HG03135 (cell line): ENCODE results near the gene TRAPPC10.

Experiments
- ATAC-seq: cut with Tn5 transposase; IDR thresholded peaks from one replicate; pipeline ENCODE4 v1.9.1; 2021; ENCODE audit warnings: mild to moderate bottlenecking, moderate library complexity; ENCODE audit not compliant: unreplicated experiment

TRAPPC10 gene

GRCh38 chr21:44029460-44030087 lies 17.5 kb downstream of the TRAPPC10 start:
- no peak for ATAC-seq

DNA sequence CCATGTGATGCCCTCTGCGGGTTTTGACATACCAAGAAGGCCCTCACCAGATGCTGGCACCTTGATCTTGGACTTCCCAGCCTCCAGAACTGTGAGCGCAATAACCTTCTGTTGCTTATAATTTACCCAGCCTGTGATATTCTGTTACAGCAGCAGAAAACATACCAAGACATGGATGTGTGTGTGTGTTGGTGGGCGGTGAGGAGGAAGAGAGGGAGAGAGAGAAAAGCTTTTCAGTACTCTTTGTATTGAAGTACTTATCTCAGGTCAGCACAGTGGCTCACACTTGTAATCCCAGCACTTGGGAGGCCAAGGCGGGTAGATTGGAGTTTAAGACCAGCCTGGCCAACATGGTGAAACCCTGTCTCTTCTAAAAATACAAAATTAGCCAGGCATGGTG lies 23.1 kb downstream of the TRAPPC10 start:
- ATAC-seq = no peak

GRCh38 chr21:44038063-44038462 lies 26.0 kb downstream of the TRAPPC10 start:
- no peak for ATAC-seq

- no peak for ATAC-seq
Observed at GRCh38 chr21:44039828-44040227, 27.7 kb downstream of the TRAPPC10 start.

DNA sequence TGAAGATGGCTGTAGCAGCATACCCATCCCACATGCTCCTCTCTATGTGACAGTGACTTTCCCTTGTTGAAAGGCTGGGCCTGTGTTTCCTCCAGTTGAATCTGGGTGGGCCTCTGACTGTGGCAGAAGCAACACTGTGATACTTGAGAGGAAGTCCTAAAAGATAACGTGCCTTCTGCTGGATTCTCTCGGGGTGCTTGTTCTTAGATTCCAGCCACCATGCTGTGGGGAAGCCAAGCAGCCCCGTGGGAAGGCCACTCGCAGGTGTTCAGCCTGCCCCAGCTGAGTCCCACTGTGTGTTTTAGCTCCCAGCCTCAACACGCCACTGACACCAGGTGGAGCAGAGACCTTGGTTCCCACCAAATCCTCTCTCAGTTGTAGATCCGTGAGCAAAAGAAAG lies 31.5 kb downstream of the TRAPPC10 start:
- ATAC-seq = no peak

GRCh38 chr21:44046734-44047133 lies 34.6 kb downstream of the TRAPPC10 start:
- ATAC-seq = no peak

DNA sequence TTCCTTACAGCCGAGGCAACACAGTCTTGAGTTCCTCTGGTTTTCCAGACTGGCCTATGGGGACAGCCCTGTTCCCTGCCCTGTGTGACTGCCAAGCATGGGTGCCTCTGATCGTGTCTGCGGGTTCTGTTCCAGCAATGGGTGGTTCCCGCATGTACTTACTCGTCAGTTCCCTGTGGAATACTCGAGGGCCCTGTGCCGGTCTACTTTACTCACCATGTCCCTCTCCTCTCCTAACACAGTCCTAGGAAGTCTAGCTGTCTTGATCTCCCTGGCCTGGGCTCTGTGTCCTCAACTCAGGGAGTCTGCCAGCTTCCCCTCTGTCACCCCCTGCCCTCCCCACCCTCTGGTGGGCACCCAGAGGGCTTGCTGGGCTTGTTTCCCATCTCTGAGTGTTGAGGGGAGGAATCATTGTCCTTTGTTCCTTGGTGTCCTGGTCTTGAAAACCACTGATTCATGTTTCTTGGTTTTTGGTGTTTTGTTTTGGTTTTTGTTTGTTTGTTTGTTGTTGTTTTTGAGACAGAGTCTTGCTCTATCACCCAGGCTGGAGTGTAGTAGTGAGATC lies 36.0 kb downstream of the TRAPPC10 start:
- ATAC-seq = no peak

DNA sequence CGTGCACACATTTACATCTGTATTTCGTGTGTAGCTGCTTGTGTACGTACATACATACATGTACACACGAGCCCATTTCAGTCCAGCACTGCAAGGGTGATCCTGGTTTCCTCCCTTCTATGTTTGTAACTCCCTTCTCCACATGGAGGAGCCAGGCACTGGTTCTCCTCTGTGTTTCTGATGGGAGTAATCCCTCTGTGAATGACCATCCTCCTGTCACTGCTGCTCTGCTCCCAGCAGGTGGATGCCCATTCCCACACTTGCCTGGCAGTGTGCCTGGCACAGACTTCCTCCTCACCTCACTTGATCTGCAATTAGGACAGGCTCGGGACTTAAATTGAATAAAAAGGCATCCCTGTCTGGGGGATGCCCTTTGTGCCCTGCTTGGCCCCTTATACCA lies 37.1 kb downstream of the TRAPPC10 start:
- no peak for ATAC-seq

DNA sequence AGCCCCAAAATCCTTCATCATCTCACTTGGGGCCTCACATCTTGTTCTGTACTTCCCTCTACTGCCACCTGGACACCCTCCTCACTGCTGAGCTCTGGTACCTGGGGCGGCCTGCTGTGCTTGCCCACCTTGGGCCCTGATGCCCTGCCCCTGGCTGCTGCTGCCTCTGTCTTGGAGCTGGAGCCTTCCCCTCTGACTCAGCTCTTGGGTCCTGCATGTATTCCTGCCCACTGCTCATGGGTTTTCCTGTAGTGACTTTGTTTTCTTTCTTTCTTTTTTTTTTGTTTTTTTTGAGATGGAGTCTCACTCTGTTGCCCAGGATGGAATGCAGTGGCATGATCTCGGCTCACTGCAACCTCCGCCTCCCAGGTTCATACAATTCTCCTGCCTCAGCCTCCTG lies 37.5 kb downstream of the TRAPPC10 start:
- no peak for ATAC-seq

GRCh38 chr21:44050276-44050675 lies 38.2 kb downstream of the TRAPPC10 start:
- ATAC-seq = no peak

GRCh38 chr21:44051462-44051941 lies 39.4 kb downstream of the TRAPPC10 start:
- ATAC-seq = no peak

GRCh38 chr21:44052071-44052829 lies 40.1 kb downstream of the TRAPPC10 start:
- no peak for ATAC-seq

DNA sequence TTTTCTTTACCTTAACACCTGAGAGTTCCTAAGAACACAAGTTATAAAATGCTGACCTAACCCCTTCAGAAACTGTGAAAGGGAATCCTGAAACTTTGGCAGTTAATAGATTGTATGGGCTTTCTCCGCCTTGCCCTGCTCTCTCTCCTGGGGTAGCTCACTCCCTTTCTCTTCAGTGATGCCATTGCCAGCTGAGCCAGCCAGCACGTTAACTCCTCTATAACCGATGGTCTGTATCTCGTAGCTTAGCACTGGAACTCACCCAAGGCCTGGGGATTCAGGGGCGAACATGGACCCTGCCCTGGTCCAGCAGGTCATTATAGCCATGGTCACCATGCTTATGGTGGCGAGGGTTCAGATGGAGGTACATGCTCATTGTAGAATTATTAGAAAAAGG lies 40.7 kb downstream of the TRAPPC10 start:
- ATAC-seq = no peak

GRCh38 chr21:44053567-44053966 lies 41.5 kb downstream of the TRAPPC10 start:
- no peak for ATAC-seq

DNA sequence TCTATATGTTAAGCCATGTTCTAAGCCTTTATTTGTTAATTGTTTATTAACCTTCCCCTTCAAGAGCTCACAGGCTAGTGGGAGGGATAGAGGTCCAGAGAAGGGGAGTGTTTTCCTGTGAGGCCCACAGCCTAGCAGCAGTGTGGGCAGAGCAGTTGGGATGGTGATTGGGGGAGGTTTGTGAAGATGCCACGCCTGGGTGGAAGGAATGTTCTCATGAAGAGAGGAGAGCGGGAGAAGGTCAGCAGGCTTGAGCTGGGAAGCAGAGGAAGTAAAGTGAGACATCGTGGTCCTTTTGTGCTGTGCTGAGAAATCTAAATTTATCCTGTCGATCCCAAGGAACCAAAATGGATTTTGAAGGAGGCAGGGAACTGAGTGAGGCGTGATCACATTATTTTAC lies 42.6 kb downstream of the TRAPPC10 start:
- no peak for ATAC-seq

GRCh38 chr21:44057055-44057454 lies 44.9 kb downstream of the TRAPPC10 start:
- ATAC-seq = no peak

GRCh38 chr21:44057960-44058651 lies 46.0 kb downstream of the TRAPPC10 start:
- no peak for ATAC-seq

GRCh38 chr21:44058652-44058964 lies 46.5 kb downstream of the TRAPPC10 start:
- no peak for ATAC-seq

DNA sequence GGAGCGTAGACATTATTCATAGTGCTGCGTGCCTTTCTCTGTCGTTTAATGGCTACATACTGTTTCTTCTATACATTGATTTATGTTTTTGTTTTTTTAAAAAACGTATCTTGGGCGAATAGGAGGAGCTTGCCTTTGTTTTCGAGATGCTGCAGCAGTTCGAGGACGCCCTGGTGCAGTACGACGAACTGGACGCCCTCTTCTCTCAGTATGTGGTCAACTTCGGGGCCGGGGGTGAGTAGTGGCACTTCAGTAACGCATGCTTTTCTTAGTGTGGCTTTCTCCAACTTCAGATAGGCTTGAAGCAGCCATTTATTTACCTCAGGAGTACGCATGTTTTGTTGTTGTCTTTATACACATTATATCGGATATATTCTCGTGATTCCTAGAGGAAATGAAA lies 46.9 kb downstream of the TRAPPC10 start:
- no peak for ATAC-seq

DNA sequence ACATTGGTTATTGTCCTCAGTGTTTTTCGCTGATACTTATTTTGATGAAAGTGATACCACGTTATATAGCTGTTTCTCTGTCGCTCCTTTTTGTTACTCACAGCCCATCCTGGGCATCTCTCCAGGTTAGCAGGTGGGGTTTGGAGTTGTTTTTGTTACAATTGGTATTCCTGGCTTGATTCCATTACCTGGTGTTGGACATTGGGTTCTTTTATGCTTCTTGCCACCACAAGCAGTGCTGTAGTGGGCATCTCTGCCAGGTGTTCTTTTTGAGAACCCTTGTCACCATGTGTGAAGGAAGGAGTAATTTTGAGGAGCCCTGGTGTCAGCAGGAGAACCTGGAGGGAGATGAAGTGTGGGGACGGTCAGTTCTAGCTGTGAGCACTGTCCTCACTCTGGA lies 47.6 kb downstream of the TRAPPC10 start:
- no peak for ATAC-seq

- no peak for ATAC-seq
Observed at GRCh38 chr21:44062380-44062779, 50.3 kb downstream of the TRAPPC10 start.
